Activated CD4-positive, alpha-beta T cell treated with anti-CD3 and anti-CD28 coated beads for 36 hours (primary cell): ENCODE measurements around the gene GPR78. TPM values are rescaled to one million over a fixed set of nuclear protein-coding genes. Genes with fewer than 3 reads are reported as not detected.

Experiments used
- ATAC-seq: fragments of 200-7000 bp; cut with Tn5 transposase; one replicate; pipeline ENCODE4 v1.10.0; 2021; ENCODE audit warnings: mild to moderate bottlenecking, moderate library complexity
- CTCF ChIA-PET: fragments of 350-600 bp; sonication (Branson Sonifier 250); formaldehyde crosslinking; loops from one replicate; lab custom pipeline; 2021; ENCODE audit warnings: antibody characterized with exemption; lab: Charles Lee
- POLR2A ChIA-PET: fragments of 350-600 bp; sonication (Branson Sonifier 250); formaldehyde crosslinking; loops from one replicate; lab custom pipeline; 2021; ENCODE audit warnings: antibody characterized with exemption, inconsistent platforms; lab: Charles Lee
- DNase-seq: peaks from one replicate; pipeline ENCODE4 v3.0.0-alpha.2; 2020
- H3K27ac Mint-ChIP-seq: one replicate; pipeline ENCODE4 v1.8.0; 2021; ENCODE audit warnings: mixed read lengths
- H3K27me3 Mint-ChIP-seq: one replicate; pipeline ENCODE4 v1.8.0; 2021; ENCODE audit warnings: mixed read lengths
- H3K36me3 Mint-ChIP-seq: one replicate; pipeline ENCODE4 v1.8.0; 2021; ENCODE audit warnings: low read depth, mixed read lengths
- H3K4me1 Mint-ChIP-seq: one replicate; pipeline ENCODE4 v1.8.0; 2021; ENCODE audit warnings: mixed read lengths
- H3K4me3 Mint-ChIP-seq: one replicate; pipeline ENCODE4 v1.8.0; 2021; ENCODE audit warnings: mild to moderate bottlenecking, moderate library complexity, mixed read lengths
- H3K9me3 Mint-ChIP-seq: one replicate; pipeline ENCODE4 v1.8.0; 2021; ENCODE audit warnings: low read depth, mixed read lengths
- intact Hi-C, 2 experiments: fragments of 100-400 bp; cut with DNase I in 1 of 2; cut with micrococcal nuclease in 1 of 2; formaldehyde crosslinking; loops; one replicate each; pipeline versions ENCODE4 v1.14.2 to v1.15.1; 2022 to 2024; cut with DNase I, micrococcal nuclease
- total RNA-seq, 2 experiments: library from RNA; stranded (reverse); gene quantifications; one replicate each; pipeline ENCODE4 v1.2.3, GENCODE V29; 2021

Gene GPR78
- total RNA-seq, 2 experiments from 2014 or later: not detected

DNA sequence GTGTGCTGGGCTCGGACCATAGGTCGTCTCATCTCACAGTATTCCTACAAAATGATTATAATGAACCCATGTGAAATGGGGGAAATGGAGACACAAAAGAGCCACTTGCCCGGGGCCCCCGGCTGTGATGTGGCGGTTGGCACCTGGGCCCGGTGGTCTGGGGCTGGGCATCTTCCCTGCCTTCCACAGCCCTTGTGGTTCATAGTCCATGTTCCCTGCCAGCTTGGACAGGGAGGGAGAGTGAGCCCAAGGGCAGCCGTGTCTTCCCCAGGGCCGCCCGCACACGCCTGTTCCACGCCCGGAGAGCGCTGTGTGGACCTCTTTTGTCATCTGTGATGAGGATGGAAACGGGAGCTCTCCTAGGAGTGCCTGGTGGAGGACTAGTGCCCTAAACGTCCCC, 17.6 kb downstream of the GPR78 start:
- H3K36me3 Mint-ChIP-seq: no peaks in the 10 kb centered on the region
- no peak overlapping the region for H3K27ac Mint-ChIP-seq
- intact Hi-C loops: no loop called here
- ChIA-PET CTCF (no interaction called here), POLR2A (no interaction called here)
- peaks cover 13% of the 10 kb centered on the region for H3K27me3 Mint-ChIP-seq
- DNase-seq (no peak), ATAC-seq (no peak)
- no peak overlapping the region for H3K4me3 Mint-ChIP-seq
- H3K9me3 Mint-ChIP-seq: no peaks in the 10 kb centered on the region
- no peaks in the 10 kb centered on the region for H3K4me1 Mint-ChIP-seq

DNA sequence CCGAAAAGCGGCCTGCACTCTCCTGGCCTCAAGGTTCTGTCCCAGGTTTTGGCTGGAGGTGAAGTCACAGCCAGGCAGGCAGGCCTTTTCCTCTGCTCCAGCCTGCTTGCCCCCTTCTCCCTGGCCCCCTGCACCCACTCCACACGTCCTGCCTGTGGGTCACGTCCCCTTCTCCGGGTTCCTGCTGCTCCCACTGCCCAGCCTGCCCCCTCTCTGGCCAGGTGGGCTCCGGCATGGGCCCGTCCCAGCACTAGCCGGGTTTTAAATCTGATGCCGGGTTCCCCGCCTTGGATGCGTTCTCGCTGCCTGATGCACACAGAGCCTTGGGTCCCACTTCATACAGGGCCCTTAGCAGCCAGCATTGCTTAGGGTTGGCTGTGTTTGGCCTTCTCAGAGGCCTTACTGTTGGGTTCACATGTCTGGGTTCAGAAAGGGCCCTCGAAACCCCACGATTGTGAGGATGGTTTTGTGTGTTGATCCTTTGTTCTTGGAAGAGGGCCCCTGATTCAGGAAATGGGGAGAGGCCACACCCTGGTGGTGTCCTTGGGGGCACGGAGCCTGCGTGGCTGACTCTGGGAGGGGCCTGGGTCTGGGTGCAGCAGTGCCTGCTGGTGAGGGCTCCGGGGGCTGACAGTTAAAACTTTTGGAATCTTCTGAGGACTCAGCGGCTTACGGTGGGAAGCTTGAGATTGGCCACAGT, 18.3 kb downstream of the GPR78 start:
- CTCF ChIA-PET: no interaction called here
- no peak overlapping the region for H3K4me3 Mint-ChIP-seq
- intact Hi-C loops: no loop called here

DNA sequence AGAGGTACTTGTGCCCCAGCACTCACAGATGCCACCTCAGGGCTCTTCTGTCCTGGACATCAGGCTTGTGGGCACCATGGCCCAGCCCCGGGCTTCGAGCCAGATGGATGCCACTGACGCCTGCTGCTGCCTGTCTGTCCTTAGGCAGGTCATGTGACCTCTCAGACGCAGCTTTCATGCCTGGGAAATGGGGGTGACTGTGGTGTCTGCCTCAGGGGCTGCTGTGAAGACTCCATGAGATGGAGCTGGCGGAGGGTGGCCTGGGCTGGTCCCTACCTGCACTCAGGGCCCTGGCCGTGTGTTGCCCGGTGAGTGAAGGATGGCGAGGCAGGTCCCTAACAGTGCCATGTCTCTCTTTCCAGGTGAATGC, 18.9 kb downstream of the GPR78 start:
- Mint-ChIP-seq H3K4me3 (no peak overlapping the region), H3K4me1 (no peaks in the 10 kb centered on the region), H3K36me3 (no peaks in the 10 kb centered on the region), H3K9me3 (no peaks in the 10 kb centered on the region), H3K27me3 (peaks cover 5% of the 10 kb centered on the region), H3K27ac (no peak overlapping the region)
- intact Hi-C loops: no loop called here
- CTCF ChIA-PET: no interaction called here
- no peak for ATAC-seq
- no peak for DNase-seq
- POLR2A ChIA-PET: no interaction called here

More for the DNA sequence above, 18.3 kb downstream of the GPR78 start:
- no peak overlapping the region for H3K27ac Mint-ChIP-seq
- H3K9me3 Mint-ChIP-seq: no peaks in the 10 kb centered on the region
- ATAC-seq (no peak), DNase-seq (no peak)
- peaks cover 10% of the 10 kb centered on the region for H3K27me3 Mint-ChIP-seq
- POLR2A ChIA-PET: no interaction called here
- no peaks in the 10 kb centered on the region for H3K4me1 Mint-ChIP-seq
- H3K36me3 Mint-ChIP-seq: no peaks in the 10 kb centered on the region

DNA sequence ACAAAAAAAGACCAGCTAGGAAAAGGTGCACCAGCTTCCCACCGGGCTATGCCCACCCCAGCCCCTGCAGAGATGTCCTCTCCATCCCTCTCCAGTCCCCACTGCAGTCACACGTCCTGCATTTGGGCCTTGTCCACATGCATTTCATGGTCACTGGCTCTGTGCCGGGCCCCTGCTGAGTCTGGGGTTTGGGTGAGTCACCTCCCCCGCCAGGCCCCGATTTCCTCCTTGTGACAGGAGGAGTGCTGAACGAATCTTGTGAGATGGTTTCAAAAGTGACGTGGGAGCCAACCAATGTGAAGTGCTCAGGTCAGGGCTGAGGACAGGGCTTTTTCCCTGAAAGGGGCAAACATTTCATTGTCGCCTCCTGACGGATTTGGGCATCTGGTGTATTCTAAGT, 19.5 kb downstream of the GPR78 start:
- Mint-ChIP-seq H3K27me3 (no peaks in the 10 kb centered on the region), H3K4me1 (no peaks in the 10 kb centered on the region), H3K4me3 (no peak overlapping the region), H3K36me3 (no peaks in the 10 kb centered on the region), H3K27ac (no peak overlapping the region), H3K9me3 (no peaks in the 10 kb centered on the region)
- intact Hi-C loops: loop anchor here in 1 of 2 experiments (10.0 kb wide), 1 partner anchor 315 kb away; no protein-coding TSS in a partner anchor
- ChIA-PET POLR2A (no interaction called here), CTCF (interaction anchor here (0.6 kb wide), 1 partner anchor 35 kb away, joined by 3 read pairs; no protein-coding TSS in a partner anchor)
- ATAC-seq (no peak), DNase-seq (no peak)

DNA sequence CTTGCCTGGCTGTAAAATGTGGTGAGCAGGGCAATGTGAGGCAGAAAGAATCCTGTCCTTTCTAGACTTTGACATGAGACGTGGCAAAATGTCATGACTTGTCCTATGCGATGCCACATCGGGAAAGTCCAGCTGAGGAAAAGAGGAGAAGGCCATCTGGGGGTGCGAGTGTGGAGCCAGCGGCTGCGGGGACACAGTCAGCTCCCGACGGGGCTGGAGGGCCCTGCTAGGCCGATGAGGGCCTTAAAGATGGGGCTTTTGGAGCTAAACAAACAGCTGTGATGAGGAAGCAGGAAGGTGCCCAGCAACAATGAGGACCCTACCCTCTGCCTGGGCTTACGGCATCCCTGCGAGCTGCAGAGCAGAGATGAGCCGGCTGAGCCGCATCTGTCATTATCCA, 20.1 kb downstream of the GPR78 start:
- no peaks in the 10 kb centered on the region for H3K9me3 Mint-ChIP-seq
- ATAC-seq: no peak
- H3K27me3 Mint-ChIP-seq: no peaks in the 10 kb centered on the region
- no peak overlapping the region for H3K4me3 Mint-ChIP-seq
- H3K36me3 Mint-ChIP-seq: no peaks in the 10 kb centered on the region
- no peak for DNase-seq
- CTCF ChIA-PET: interaction anchor here (0.6 kb wide), 1 partner anchor 36 kb away, joined by 3 read pairs; no protein-coding TSS in a partner anchor
- intact Hi-C loops: loop anchor here in 1 of 2 experiments (10.0 kb wide), 1 partner anchor 315 kb away; no protein-coding TSS in a partner anchor
- H3K4me1 Mint-ChIP-seq: no peaks in the 10 kb centered on the region
- no peak overlapping the region for H3K27ac Mint-ChIP-seq
- POLR2A ChIA-PET: no interaction called here

DNA sequence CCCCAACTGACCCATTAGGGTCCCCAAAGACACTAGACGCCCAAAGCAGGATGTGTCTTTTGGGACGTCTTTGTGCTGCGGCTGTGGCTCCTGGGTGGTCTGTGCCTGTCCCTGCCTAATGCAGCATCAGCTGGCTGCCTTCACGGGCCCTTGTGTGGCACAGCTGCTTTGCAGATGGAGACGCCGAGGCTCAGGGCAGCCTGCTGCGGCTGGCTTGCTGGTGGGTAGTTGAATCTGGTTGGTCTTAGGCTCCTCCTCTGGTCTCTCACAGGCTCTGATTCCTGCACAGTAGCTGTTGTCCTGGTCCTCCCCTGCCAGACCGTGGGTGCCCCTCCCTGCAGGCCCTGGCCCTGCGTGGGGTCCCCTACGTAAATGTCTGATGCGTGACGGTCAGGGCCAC, 20.5 kb downstream of the GPR78 start:
- Mint-ChIP-seq H3K4me3 (no peak overlapping the region), H3K4me1 (no peaks in the 10 kb centered on the region), H3K36me3 (no peaks in the 10 kb centered on the region), H3K27me3 (no peaks in the 10 kb centered on the region), H3K27ac (no peak overlapping the region), H3K9me3 (no peaks in the 10 kb centered on the region)
- DNase-seq (no peak), ATAC-seq (no peak)
- ChIA-PET CTCF (interaction anchor here (0.6 kb wide), 1 partner anchor 36 kb away, joined by 3 read pairs; no protein-coding TSS in a partner anchor), POLR2A (no interaction called here)
- intact Hi-C loops: loop anchor here in 1 of 2 experiments (10.0 kb wide), 1 partner anchor 314 kb away; no protein-coding TSS in a partner anchor

DNA sequence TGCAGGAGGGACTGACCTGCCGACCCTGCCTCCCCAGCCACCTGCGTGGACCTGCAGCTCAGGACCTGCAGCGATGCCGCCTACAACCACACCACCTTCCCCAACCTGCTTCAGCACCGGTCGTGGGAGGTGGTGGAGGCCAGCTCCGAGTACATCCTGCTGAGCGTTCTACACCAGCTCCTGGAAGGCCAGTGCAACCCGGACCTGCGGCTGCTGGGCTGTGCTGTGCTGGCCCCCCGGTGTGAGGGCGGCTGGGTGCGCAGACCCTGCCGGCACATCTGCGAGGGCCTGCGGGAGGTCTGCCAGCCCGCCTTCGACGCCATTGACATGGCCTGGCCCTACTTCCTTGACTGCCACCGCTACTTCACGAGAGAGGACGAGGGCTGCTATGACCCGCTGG, 20.9 kb downstream of the GPR78 start:
- H3K27ac Mint-ChIP-seq: no peak overlapping the region
- no peaks in the 10 kb centered on the region for H3K4me1 Mint-ChIP-seq
- no peaks in the 10 kb centered on the region for H3K27me3 Mint-ChIP-seq
- no peaks in the 10 kb centered on the region for H3K36me3 Mint-ChIP-seq
- H3K4me3 Mint-ChIP-seq: no peak overlapping the region
- DNase-seq: no peak
- intact Hi-C loops: loop anchor here in 1 of 2 experiments (10.0 kb wide), 1 partner anchor 314 kb away; no protein-coding TSS in a partner anchor
- CTCF ChIA-PET: no interaction called here
- POLR2A ChIA-PET: no interaction called here
- no peaks in the 10 kb centered on the region for H3K9me3 Mint-ChIP-seq
- no peak for ATAC-seq

DNA sequence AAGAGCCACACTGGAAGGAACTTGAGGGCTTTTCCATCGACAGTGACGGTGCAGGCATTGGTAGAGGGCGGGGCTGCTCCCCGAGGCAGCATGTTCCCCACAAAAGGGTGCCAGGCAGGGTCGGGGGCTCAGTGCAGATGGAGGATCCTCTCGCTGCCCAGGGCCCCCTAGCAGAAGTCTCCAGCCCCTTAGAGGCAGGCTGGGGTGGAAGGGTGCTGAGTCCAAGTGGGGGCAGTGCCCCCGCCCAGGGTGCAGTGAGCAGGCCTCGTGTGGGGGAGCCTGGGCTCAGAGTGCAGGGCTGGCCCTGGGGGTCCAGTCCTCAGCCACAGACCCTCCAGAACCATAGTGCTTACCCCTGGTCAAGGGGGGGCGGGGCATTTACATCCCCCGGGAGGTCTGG, 21.4 kb downstream of the GPR78 start:
- intact Hi-C loops: loop anchor here in 1 of 2 experiments (10.0 kb wide), 1 partner anchor 313 kb away; no protein-coding TSS in a partner anchor
- DNase-seq (no peak), ATAC-seq (no peak)
- CTCF ChIA-PET: no interaction called here
- POLR2A ChIA-PET: no interaction called here
- H3K27ac Mint-ChIP-seq: no peak overlapping the region
- H3K9me3 Mint-ChIP-seq: no peaks in the 10 kb centered on the region
- H3K4me3 Mint-ChIP-seq: no peak overlapping the region
- no peaks in the 10 kb centered on the region for H3K27me3 Mint-ChIP-seq
- no peaks in the 10 kb centered on the region for H3K36me3 Mint-ChIP-seq
- H3K4me1 Mint-ChIP-seq: no peaks in the 10 kb centered on the region

DNA sequence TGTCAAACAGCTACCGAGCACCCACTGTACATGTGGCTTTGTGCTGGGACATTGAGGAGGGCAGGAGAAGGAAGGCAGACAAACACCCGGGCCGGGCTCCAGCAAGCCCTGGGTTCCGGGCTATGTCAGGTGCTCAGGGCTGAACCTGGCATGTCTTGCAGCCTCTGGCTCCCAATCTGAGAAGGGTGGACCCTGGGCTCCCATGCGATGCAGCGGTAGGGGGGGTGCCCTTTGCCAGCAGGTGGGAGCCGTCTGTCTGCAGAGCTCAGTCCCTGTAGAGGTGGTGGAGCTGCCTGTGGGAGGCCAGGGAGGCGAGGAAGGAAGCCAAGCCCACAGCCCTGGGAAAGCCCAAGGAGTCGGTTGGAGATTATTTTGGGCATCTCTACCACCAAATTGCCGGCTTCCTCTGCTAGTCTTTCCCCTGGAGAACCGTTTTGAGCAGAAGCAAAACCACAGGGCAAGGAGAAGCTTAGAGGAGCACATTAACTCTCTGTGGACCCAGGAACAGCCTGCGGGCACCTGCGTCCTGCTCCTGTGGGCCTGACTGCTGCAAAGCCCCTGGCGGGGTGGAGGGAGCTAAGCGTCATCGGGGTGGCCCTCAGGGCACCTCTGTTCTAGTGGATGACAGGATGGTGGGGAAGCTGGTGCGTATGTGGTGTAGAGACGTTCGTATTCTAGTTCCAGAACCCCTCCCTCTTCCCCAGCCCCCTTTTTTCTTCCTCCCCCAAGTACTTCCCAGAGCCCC, 22.7 kb downstream of the GPR78 start:
- Mint-ChIP-seq H3K36me3 (no peaks in the 10 kb centered on the region), H3K4me3 (no peak overlapping the region), H3K4me1 (no peaks in the 10 kb centered on the region), H3K9me3 (no peaks in the 10 kb centered on the region), H3K27me3 (no peaks in the 10 kb centered on the region), H3K27ac (no peak overlapping the region)
- ChIA-PET POLR2A (no interaction called here), CTCF (no interaction called here)
- ATAC-seq: no peak
- DNase-seq: no peak
- intact Hi-C loops: loop anchor here in 1 of 2 experiments (10.0 kb wide), 1 partner anchor 312 kb away; no protein-coding TSS in a partner anchor

DNA sequence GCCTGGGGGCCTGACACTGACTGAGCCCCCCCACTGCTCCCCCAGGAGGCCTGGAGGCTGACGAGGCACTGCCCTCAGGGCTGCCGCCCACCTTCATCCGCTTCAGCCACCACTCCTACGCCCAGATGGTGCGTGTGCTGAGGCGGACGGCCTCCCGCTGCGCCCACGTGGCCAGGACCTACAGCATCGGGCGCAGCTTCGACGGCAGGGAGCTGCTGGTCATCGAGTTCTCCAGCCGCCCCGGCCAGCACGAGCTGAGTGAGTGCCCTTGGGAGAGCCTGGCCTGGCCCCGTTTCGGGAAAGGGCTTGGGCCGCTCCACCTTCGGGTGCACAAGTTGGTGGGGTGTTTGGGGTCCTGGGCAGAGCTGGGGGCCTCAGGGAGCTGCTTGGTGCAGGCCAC, 23.7 kb downstream of the GPR78 start:
- intact Hi-C loops: loop anchor here in 1 of 2 experiments (10.0 kb wide), 1 partner anchor 311 kb away; no protein-coding TSS in a partner anchor
- Mint-ChIP-seq H3K4me1 (no peaks in the 10 kb centered on the region), H3K27me3 (peaks cover 1% of the 10 kb centered on the region), H3K27ac (no peak overlapping the region), H3K36me3 (no peaks in the 10 kb centered on the region), H3K4me3 (no peak overlapping the region), H3K9me3 (no peaks in the 10 kb centered on the region)
- DNase-seq: no peak
- ChIA-PET POLR2A (no interaction called here), CTCF (no interaction called here)
- ATAC-seq: no peak

DNA sequence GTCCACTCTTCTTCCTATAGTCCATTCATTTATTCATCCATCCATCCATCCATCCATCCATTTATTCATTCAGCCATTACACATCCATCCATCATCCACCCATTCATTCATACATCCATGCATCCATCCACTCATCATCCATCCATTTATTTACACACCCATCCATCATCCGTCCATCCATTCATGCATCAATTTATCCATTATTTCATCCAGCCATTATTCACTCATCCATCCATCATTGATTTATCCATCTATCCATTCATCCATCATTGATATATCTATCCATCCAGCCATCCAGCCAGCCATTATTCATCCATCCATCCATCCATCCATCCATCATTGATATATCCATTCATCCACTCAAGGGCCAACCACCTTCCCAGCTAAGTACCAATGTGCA, 25.1 kb downstream of the GPR78 start:
- Mint-ChIP-seq H3K27ac (no peak overlapping the region), H3K4me3 (no peak overlapping the region), H3K4me1 (no peaks in the 10 kb centered on the region), H3K27me3 (peaks cover 4% of the 10 kb centered on the region), H3K36me3 (no peaks in the 10 kb centered on the region), H3K9me3 (no peaks in the 10 kb centered on the region)
- DNase-seq: no peak
- no peak for ATAC-seq
- intact Hi-C loops: loop anchor here in 1 of 2 experiments (10.0 kb wide), 1 partner anchor 310 kb away; no protein-coding TSS in a partner anchor
- ChIA-PET POLR2A (no interaction called here), CTCF (no interaction called here)
